Endodermal cell (in vitro differentiated cells): ENCODE results near the gene IGF2. TPM values are rescaled to one million over a fixed set of nuclear protein-coding genes. Genes with fewer than 3 reads are reported as not detected.

ENCODE experiments used
- DNase-seq: peaks from one replicate; pipeline ENCODE4 v3.0.0-alpha.2; 2017
- H3K27ac ChIP-seq: 2 replicates; pipeline ENCODE4 v1.5.1; 2013; ENCODE audit warnings: mild to moderate bottlenecking, low read depth, low read length, moderate library complexity
- H3K27me3 ChIP-seq: 2 replicates; pipeline ENCODE4 v1.6.1; 2013; ENCODE audit warnings: mild to moderate bottlenecking, low read length, moderate library complexity; ENCODE audit not compliant: insufficient read depth, control insufficient read depth, poor library complexity, severe bottlenecking
- H3K36me3 ChIP-seq: 2 replicates; pipeline ENCODE4 v1.7.0; 2013; ENCODE audit warnings: mild to moderate bottlenecking, low read length, moderate library complexity; ENCODE audit not compliant: control insufficient read depth, insufficient read depth
- H3K4me1 ChIP-seq: one replicate; pipeline ENCODE4 v1.7.0; 2013; ENCODE audit warnings: low read length; ENCODE audit not compliant: control insufficient read depth, insufficient read depth
- H3K4me3 ChIP-seq: 2 replicates; pipeline ENCODE4 v1.5.1; 2013; ENCODE audit warnings: mild to moderate bottlenecking, low read length, moderate library complexity
- H3K9ac ChIP-seq: 2 replicates; pipeline ENCODE4 v1.6.1; 2013; ENCODE audit warnings: mild to moderate bottlenecking, low read length, moderate library complexity; ENCODE audit not compliant: poor library complexity, severe bottlenecking; ENCODE audit errors: extremely low read depth
- H3K9me3 ChIP-seq: 2 replicates; pipeline ENCODE4 v1.6.1; 2013; ENCODE audit warnings: mild to moderate bottlenecking, low read length, moderate library complexity; ENCODE audit not compliant: control insufficient read depth
- H3K27ac Mint-ChIP-seq: 2 replicates; pipeline ENCODE4 v1.8.0; 2020; ENCODE audit warnings: mixed read lengths
- H3K27me3 Mint-ChIP-seq: 2 replicates; pipeline ENCODE4 v1.8.0; 2021; ENCODE audit warnings: mild to moderate bottlenecking, mixed read lengths; ENCODE audit not compliant: insufficient read depth
- H3K36me3 Mint-ChIP-seq: 2 replicates; pipeline ENCODE4 v1.8.0; 2020; ENCODE audit warnings: low read depth, mixed read lengths
- H3K4me1 Mint-ChIP-seq: 2 replicates; pipeline ENCODE4 v1.8.0; 2020; ENCODE audit warnings: mixed read lengths
- H3K4me3 Mint-ChIP-seq: 2 replicates; pipeline ENCODE4 v1.8.0; 2020; ENCODE audit warnings: mild to moderate bottlenecking, moderate library complexity, mixed read lengths
- H3K9me3 Mint-ChIP-seq: 2 replicates; pipeline ENCODE4 v1.8.0; 2020; ENCODE audit warnings: mild to moderate bottlenecking, mixed read lengths
- WGBS, 2 experiments: methylation state at CpG; one replicate each; pipeline versions ENCODE4 v1.1.5 to v1.1.7; 2013; ENCODE audit warnings: missing lambda C conversion rate in 2 of 2, mixed read lengths in 1 of 2; ENCODE audit not compliant: insufficient coverage in 1 of 2, insufficient read length in 1 of 2; 5-methylcytosine and 5-hydroxymethylcytosine counted together
- total RNA-seq, 2 donors: library from RNA; stranded (reverse); fragmentation: NEBNext Ultra II Directional in 1 of 2; extraction: Animal tissue kit (Norgen Biotek cat#: 25700) in 1 of 2; gene quantifications; 2 replicates in 1 of 2; 3 replicates in 1 of 2; pipeline ENCODE4 v1.2.1, GENCODE V29; 2021
- TF ChIP-seq, protein P1 (sequence below): fragments of 200-600 bp; sonication (generic); conservative IDR thresholded peaks from 2 replicates; pipeline ENCODE4 v1.5.0; 2021; ENCODE audit warnings: antibody characterized with exemption, mild to moderate bottlenecking

The IGF2 gene
- total RNA-seq, 2 donors from 2014 or later: 0.80 to 5.1 TPM

DNA sequence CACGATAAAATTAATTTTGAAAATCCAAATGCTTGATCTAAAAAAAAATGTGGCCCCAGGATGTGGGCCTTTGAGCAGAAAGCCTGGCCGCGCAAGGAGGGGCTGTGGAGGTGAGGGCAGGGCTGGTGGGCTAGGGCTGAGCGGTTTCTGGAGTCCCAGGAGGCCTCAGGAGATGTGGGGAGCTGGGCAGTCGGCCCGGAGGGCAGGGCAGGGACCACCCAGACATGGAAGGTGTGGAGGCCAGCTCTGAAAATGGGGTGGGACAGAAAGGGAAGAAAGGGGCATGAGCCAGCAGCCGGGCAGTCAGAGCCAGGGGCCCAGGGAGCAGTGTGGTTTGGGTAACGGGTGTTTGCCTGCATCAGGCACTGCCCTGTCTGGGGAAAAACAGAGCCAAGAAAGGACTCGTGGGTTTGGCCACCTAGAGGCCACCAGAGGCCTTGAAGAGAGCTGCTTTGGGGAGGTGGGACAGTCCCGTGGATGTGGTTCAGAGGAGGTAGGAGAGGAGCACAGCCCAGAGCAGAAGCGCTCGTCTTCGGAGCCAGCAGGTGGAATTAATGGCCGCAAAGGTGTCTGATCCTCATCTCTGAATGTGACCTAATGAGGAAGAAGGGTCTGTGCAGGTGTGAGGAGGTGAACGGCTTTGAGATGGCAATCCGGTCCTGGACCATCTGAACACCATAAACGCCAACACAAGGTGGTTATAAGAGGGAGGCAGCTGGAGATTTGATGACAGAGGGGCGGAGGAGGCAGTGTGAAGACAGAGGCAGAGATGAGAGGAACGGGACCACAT lies 50.2 kb downstream of the IGF2 start:
- Histone ChIP-seq H3K9ac (no peak overlapping the region), H3K4me3 (no peak overlapping the region), H3K9me3 (no peaks in the 10 kb centered on the region), H3K36me3 (no peaks in the 10 kb centered on the region), H3K27ac (no peak overlapping the region), H3K4me1 (no peaks in the 10 kb centered on the region), H3K27me3 (no peaks in the 10 kb centered on the region)
- Mint-ChIP-seq H3K9me3 (peaks cover 12% of the 10 kb centered on the region), H3K36me3 (no peaks in the 10 kb centered on the region), H3K4me3 (no peak overlapping the region), H3K27ac (no peak overlapping the region), H3K4me1 (no peaks in the 10 kb centered on the region), H3K27me3 (peaks cover 13% of the 10 kb centered on the region)
- TF ChIP-seq, protein P1, sequence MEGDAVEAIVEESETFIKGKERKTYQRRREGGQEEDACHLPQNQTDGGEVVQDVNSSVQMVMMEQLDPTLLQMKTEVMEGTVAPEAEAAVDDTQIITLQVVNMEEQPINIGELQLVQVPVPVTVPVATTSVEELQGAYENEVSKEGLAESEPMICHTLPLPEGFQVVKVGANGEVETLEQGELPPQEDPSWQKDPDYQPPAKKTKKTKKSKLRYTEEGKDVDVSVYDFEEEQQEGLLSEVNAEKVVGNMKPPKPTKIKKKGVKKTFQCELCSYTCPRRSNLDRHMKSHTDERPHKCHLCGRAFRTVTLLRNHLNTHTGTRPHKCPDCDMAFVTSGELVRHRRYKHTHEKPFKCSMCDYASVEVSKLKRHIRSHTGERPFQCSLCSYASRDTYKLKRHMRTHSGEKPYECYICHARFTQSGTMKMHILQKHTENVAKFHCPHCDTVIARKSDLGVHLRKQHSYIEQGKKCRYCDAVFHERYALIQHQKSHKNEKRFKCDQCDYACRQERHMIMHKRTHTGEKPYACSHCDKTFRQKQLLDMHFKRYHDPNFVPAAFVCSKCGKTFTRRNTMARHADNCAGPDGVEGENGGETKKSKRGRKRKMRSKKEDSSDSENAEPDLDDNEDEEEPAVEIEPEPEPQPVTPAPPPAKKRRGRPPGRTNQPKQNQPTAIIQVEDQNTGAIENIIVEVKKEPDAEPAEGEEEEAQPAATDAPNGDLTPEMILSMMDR: peak; percentile 69
- WGBS, 2 experiments: 86 to 92% methylated on average over 14 to 19 of the region's 19 CpGs
- peak; percentile 68 for DNase-seq

DNA sequence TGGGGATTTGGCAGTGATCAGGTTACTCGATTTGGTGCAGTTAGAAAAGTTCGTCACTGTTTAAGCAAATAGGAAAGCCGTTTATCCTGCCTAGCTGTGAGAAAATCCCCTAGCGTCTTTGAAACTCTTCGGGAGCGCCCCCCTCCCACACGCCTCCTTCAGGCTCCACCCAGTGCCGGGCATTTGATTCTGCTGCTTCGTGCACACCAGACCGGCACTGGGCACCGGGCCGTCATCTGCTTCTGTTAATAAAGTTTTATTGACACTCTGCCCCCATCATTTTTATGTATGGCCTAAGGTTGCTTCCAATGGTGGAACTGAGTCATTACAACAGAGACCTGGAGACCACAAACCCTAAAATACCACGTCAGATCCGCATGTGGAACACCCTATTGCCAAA lies 50.9 kb downstream of the IGF2 start:
- Histone ChIP-seq H3K36me3 (no peaks in the 10 kb centered on the region), H3K4me3 (no peak overlapping the region), H3K4me1 (no peaks in the 10 kb centered on the region), H3K27ac (no peak overlapping the region), H3K9me3 (no peaks in the 10 kb centered on the region), H3K27me3 (no peaks in the 10 kb centered on the region), H3K9ac (no peak overlapping the region)
- WGBS, 2 experiments: 91 to 92% methylated on average over 6 to 14 of the region's 14 CpGs
- H3K9me3 Mint-ChIP-seq: peaks cover 15% of the 10 kb centered on the region
- TF ChIP-seq, protein P1: peak; percentile 35
- H3K36me3 Mint-ChIP-seq: no peaks in the 10 kb centered on the region
- DNase-seq: peak; percentile 32
- H3K4me1 Mint-ChIP-seq: no peaks in the 10 kb centered on the region
- peaks cover 15% of the 10 kb centered on the region for H3K27me3 Mint-ChIP-seq
- no peak overlapping the region for H3K4me3 Mint-ChIP-seq
- no peak overlapping the region for H3K27ac Mint-ChIP-seq

DNA sequence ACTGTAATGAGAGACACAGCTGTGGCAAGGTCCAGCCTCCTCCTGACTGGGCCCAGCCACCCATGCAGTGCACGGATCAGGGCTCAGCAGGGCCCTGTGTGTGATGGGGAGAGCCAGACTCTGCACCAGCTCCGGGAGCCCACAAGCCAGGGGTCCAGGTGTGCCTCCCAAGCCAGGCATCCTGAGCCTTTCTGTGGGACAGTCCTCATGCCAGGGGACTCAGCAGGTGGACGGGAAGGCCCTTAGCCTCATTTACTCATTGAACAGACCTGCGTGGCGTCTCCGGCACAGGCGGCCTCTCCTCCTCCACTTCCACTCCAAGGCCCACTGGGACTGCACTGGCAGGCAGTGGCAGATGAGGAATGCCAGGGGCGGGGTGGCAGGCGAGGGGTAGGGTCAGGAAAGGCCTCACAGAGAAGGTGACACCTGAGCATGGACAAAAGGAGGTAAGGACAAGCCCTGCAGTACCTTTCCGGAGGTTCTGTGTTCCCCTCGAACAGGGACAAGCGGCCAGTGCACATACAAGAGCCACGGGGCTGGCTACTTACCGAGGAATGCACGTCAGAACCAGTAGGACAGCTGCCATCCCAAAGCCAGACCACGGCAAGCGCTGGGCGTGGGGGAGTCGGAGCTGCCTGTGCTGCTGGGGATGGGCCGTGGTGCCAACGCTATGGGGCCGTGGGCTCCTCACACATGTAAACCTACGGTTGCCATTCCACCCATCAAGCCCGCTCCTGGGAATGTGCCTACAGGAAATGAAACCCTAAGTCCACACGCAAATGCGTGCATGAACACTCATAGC lies 52.7 kb downstream of the IGF2 start:
- 83 to 91% methylated on average over 24 to 26 of the region's 26 CpGs for WGBS, 2 experiments
- Mint-ChIP-seq H3K4me1 (no peaks in the 10 kb centered on the region), H3K36me3 (no peaks in the 10 kb centered on the region), H3K9me3 (peaks cover 21% of the 10 kb centered on the region), H3K4me3 (no peak overlapping the region), H3K27me3 (peaks cover 20% of the 10 kb centered on the region), H3K27ac (no peak overlapping the region)
- H3K36me3 ChIP-seq: no peaks in the 10 kb centered on the region
- H3K4me3 ChIP-seq: no peak overlapping the region
- H3K9me3 ChIP-seq: no peaks in the 10 kb centered on the region
- H3K9ac ChIP-seq: no peak overlapping the region
- no peak for DNase-seq
- TF ChIP-seq, protein P1: no peak
- no peaks in the 10 kb centered on the region for H3K4me1 ChIP-seq
- H3K27ac ChIP-seq: no peak overlapping the region
- no peaks in the 10 kb centered on the region for H3K27me3 ChIP-seq
